Neural progenitor cell (in vitro differentiated cells): Measurements from ENCODE around the gene NKX1-2. TPM values are rescaled to one million over a fixed set of nuclear protein-coding genes. Genes with fewer than 3 reads are reported as not detected.
A peak's percentile ranks its signal among the peaks of the same experiment; 100 is the strongest.

ENCODE experiments used
- DNase-seq: peaks from one replicate; pipeline ENCODE4 v3.0.0-alpha.2; 2016; ENCODE audit warnings: low spot score
- H2AFZ ChIP-seq: fragments of 200-600 bp; sonication (generic); replicated peaks from 2 replicates; pipeline ENCODE4 v1.6.1; 2016; ENCODE audit warnings: antibody characterized with exemption
- H3F3A ChIP-seq: fragments of 200-600 bp; sonication (generic); 2 replicates; pipeline ENCODE4 v1.6.1; 2016; ENCODE audit warnings: antibody characterized with exemption, low read depth
- H3K27ac ChIP-seq: fragments of 200-600 bp; sonication (generic); 2 replicates; pipeline ENCODE4 v1.5.1; 2016; ENCODE audit warnings: mild to moderate bottlenecking
- H3K27me3 ChIP-seq: fragments of 200-600 bp; sonication (generic); 2 replicates; pipeline ENCODE4 v1.6.1; 2016; ENCODE audit warnings: mild to moderate bottlenecking, moderate library complexity
- H3K36me3 ChIP-seq: fragments of 200-600 bp; sonication (generic); 2 replicates; pipeline ENCODE4 v1.5.1; 2016
- H3K4me1 ChIP-seq: fragments of 200-600 bp; sonication (generic); 2 replicates; pipeline ENCODE4 v1.6.1; 2016; ENCODE audit warnings: mixed run types
- H3K4me2 ChIP-seq: fragments of 200-600 bp; sonication (generic); 2 replicates; pipeline ENCODE4 v1.6.1; 2016
- H3K4me3 ChIP-seq: fragments of 200-600 bp; sonication (generic); 2 replicates; pipeline ENCODE4 v1.5.1; 2016
- H3K79me2 ChIP-seq: fragments of 200-600 bp; sonication (generic); 2 replicates; pipeline ENCODE4 v1.6.1; 2016; ENCODE audit warnings: low read depth
- H3K9ac ChIP-seq: fragments of 200-600 bp; sonication (generic); 2 replicates; pipeline ENCODE4 v1.6.1; 2016
- H3K9me3 ChIP-seq: fragments of 200-600 bp; sonication (generic); 2 replicates; pipeline ENCODE4 v1.5.1; 2016; ENCODE audit warnings: low read depth
- H4K20me1 ChIP-seq: fragments of 200-600 bp; sonication (generic); 2 replicates; pipeline ENCODE4 v1.6.1; 2016; ENCODE audit warnings: low read depth
- H3K27ac Mint-ChIP-seq: 3 replicates; pipeline ENCODE4 v1.8.0; 2021; ENCODE audit warnings: mixed read lengths
- H3K27me3 Mint-ChIP-seq: 2 replicates; pipeline ENCODE4 v1.8.0; 2022; ENCODE audit warnings: low read depth, mild to moderate bottlenecking, inconsistent platforms, moderate library complexity, mixed read lengths; ENCODE audit not compliant: insufficient read depth
- H3K36me3 Mint-ChIP-seq: 3 replicates; pipeline ENCODE4 v1.8.0; 2021; ENCODE audit warnings: mixed read lengths
- H3K4me1 Mint-ChIP-seq: 3 replicates; pipeline ENCODE4 v1.8.0; 2021; ENCODE audit warnings: mixed read lengths
- H3K4me3 Mint-ChIP-seq: 3 replicates; pipeline ENCODE4 v1.8.0; 2021; ENCODE audit warnings: mild to moderate bottlenecking, moderate library complexity, mixed read lengths
- H3K9me3 Mint-ChIP-seq: 3 replicates; pipeline ENCODE4 v1.8.0; 2020; ENCODE audit warnings: mixed read lengths
- EZH2 ChIP-seq: fragments of 200-600 bp; sonication (generic); IDR thresholded peaks from 2 replicates; pipeline ENCODE4 v1.6.1; 2017; ENCODE audit warnings: antibody characterized with exemption, mild to moderate bottlenecking, moderate library complexity
- EZH2phosphoT487 ChIP-seq: fragments of 200-600 bp; sonication (generic); IDR thresholded peaks from 2 replicates; pipeline ENCODE4 v1.6.1; 2017; ENCODE audit warnings: antibody characterized with exemption
- total RNA-seq: library from RNA; depleted of rRNA; stranded (reverse); fragments of >200 nt; gene quantifications from 2 replicates; pipeline ENCODE4 v1.2.3, GENCODE V29; 2015; ENCODE audit warnings: low replicate concordance
- TF ChIP-seq, protein P1 (sequence below): fragments of 200-600 bp; sonication (generic); IDR thresholded peaks from 2 replicates; pipeline ENCODE4 v1.5.1; 2017; ENCODE audit warnings: antibody characterized with exemption, mild to moderate bottlenecking

NKX1-2 gene
- total RNA-seq, 1 donor from 2014 or later: not detected

- H3K36me3 ChIP-seq: no peaks in the 10 kb centered on the region
- Mint-ChIP-seq H3K27ac (peak overlapping the region; percentile 82), H3K36me3 (peaks cover 1% of the 10 kb centered on the region), H3K27me3 (peaks cover 9% of the 10 kb centered on the region), H3K9me3 (peaks cover 2% of the 10 kb centered on the region), H3K4me1 (peaks cover 24% of the 10 kb centered on the region), H3K4me3 (no peak overlapping the region)
- no peaks in the 10 kb centered on the region for H3K9me3 ChIP-seq
- H4K20me1 ChIP-seq: peaks cover 9% of the 10 kb centered on the region
- H3K27ac ChIP-seq: no peak overlapping the region
- H3K4me2 ChIP-seq: no peak overlapping the region
- no peak overlapping the region for H3K9ac ChIP-seq
- H3K79me2 ChIP-seq: no peaks in the 10 kb centered on the region
- peaks cover 5% of the 10 kb centered on the region for H3F3A ChIP-seq
- peaks cover 10% of the 10 kb centered on the region for H3K4me1 ChIP-seq
- DNase-seq: no peak
- H3K27me3 ChIP-seq: no peaks in the 10 kb centered on the region
- no peak overlapping the region for H2AFZ ChIP-seq
- TF ChIP-seq, protein P1, sequence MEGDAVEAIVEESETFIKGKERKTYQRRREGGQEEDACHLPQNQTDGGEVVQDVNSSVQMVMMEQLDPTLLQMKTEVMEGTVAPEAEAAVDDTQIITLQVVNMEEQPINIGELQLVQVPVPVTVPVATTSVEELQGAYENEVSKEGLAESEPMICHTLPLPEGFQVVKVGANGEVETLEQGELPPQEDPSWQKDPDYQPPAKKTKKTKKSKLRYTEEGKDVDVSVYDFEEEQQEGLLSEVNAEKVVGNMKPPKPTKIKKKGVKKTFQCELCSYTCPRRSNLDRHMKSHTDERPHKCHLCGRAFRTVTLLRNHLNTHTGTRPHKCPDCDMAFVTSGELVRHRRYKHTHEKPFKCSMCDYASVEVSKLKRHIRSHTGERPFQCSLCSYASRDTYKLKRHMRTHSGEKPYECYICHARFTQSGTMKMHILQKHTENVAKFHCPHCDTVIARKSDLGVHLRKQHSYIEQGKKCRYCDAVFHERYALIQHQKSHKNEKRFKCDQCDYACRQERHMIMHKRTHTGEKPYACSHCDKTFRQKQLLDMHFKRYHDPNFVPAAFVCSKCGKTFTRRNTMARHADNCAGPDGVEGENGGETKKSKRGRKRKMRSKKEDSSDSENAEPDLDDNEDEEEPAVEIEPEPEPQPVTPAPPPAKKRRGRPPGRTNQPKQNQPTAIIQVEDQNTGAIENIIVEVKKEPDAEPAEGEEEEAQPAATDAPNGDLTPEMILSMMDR: no peak
- TF ChIP-seq EZH2 (no peak), EZH2phosphoT487 (no peak)
- no peak overlapping the region for H3K4me3 ChIP-seq
Observed at GRCh38 chr10:124481717-124482116, 31.9 kb upstream of the NKX1-2 start.

DNA sequence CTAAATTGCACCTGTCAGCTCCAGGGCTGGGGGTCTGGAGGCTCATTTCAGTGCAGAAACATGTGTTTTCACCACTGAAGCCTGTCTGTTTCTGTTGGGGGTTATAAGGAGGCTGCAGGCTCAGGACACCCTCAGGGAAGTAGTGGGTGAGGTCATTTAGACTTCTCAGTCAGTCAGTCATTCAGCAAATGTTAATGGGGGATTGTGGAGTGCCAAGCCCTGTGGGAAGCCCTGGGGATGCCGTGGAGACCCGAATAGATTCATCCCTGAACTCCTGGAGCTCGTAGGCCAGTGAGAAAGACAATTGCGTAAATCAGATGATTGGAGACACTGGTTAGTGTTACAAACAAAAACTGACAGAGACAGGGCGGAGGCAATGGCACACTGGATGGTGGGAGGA lies 31.0 kb upstream of the NKX1-2 start:
- peaks cover 5% of the 10 kb centered on the region for H3F3A ChIP-seq
- H4K20me1 ChIP-seq: peaks cover 9% of the 10 kb centered on the region
- H3K27me3 Mint-ChIP-seq: peaks cover 9% of the 10 kb centered on the region
- peaks cover 24% of the 10 kb centered on the region for H3K4me1 Mint-ChIP-seq
- H3K4me1 ChIP-seq: peaks cover 10% of the 10 kb centered on the region
- H3K4me2 ChIP-seq: no peak overlapping the region
- no peak overlapping the region for H3K9ac ChIP-seq
- TF ChIP-seq, protein P1: no peak
- TF ChIP-seq EZH2phosphoT487: no peak
- TF ChIP-seq EZH2: no peak
- no peak overlapping the region for H3K4me3 ChIP-seq
- no peaks in the 10 kb centered on the region for H3K36me3 Mint-ChIP-seq
- no peaks in the 10 kb centered on the region for H3K36me3 ChIP-seq
- H3K79me2 ChIP-seq: no peaks in the 10 kb centered on the region
- H3K9me3 ChIP-seq: no peaks in the 10 kb centered on the region
- H3K9me3 Mint-ChIP-seq: no peaks in the 10 kb centered on the region
- no peak overlapping the region for H3K27ac ChIP-seq
- H2AFZ ChIP-seq: no peak overlapping the region
- H3K4me3 Mint-ChIP-seq: no peak overlapping the region
- no peaks in the 10 kb centered on the region for H3K27me3 ChIP-seq
- no peak for DNase-seq
- H3K27ac Mint-ChIP-seq: peak overlapping the region; percentile 65

DNA sequence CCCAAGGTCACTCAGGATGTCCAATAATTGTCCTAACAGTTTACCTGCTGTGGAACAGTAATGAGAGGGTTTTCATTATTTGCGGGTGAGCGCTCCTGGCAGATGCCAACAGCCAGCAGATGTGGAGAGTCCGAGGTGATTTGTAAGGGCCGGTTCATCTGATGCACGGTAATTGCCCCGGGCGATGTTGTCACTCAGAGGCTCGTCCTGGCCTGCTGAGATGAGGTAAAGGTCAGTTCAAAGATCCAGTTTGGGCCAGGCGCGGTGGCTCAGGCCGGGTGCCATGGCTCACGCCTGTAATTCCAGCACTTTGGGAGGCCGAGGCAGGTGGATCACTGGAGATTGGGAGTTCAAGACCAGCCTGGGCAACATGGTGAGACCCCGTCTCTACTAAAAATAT lies 28.7 kb upstream of the NKX1-2 start:
- Histone ChIP-seq H3K36me3 (no peaks in the 10 kb centered on the region), H2AFZ (no peak overlapping the region), H3K4me3 (no peak overlapping the region), H3F3A (peaks cover 5% of the 10 kb centered on the region), H3K4me2 (no peak overlapping the region), H3K27ac (no peak overlapping the region), H3K27me3 (no peaks in the 10 kb centered on the region), H3K79me2 (no peaks in the 10 kb centered on the region), H3K9me3 (no peaks in the 10 kb centered on the region), H3K4me1 (peaks cover 10% of the 10 kb centered on the region), H4K20me1 (peaks cover 9% of the 10 kb centered on the region), H3K9ac (no peak overlapping the region)
- Mint-ChIP-seq H3K36me3 (no peaks in the 10 kb centered on the region), H3K4me1 (peaks cover 17% of the 10 kb centered on the region), H3K27ac (no peak overlapping the region), H3K9me3 (no peaks in the 10 kb centered on the region), H3K4me3 (no peak overlapping the region), H3K27me3 (peaks cover 9% of the 10 kb centered on the region)
- no peak for DNase-seq
- TF ChIP-seq, protein P1: no peak
- no peak for TF ChIP-seq EZH2phosphoT487
- TF ChIP-seq EZH2: no peak
